Skeletal muscle satellite cell (primary cell): ENCODE data around the gene PIH1D1.

Experiments
- H3K27me3 ChIP-seq: 2 replicates; pipeline ENCODE4 v1.7.0; 2013; ENCODE audit warnings: low read length; ENCODE audit not compliant: control insufficient read depth, insufficient read depth
- H3K36me3 ChIP-seq: 2 replicates; pipeline ENCODE4 v1.7.0; 2013; ENCODE audit warnings: mild to moderate bottlenecking, control low read depth, low read length; ENCODE audit not compliant: insufficient read depth
- H3K4me1 ChIP-seq: 2 replicates; pipeline ENCODE4 v1.7.0; 2013; ENCODE audit warnings: low read length; ENCODE audit not compliant: control insufficient read depth, insufficient read depth
- H3K4me2 ChIP-seq: 2 replicates; pipeline ENCODE4 v1.7.0; 2013; ENCODE audit warnings: mild to moderate bottlenecking, low read length
- H3K4me3 ChIP-seq: 2 replicates; pipeline ENCODE4 v1.7.0; 2013; ENCODE audit warnings: low read length
- H3K9ac ChIP-seq: 2 replicates; pipeline ENCODE4 v1.7.0; 2013; ENCODE audit warnings: mild to moderate bottlenecking, low read depth, low read length, moderate library complexity
- H3K9me3 ChIP-seq: replicated peaks from 2 replicates; pipeline ENCODE4 v1.7.0; 2013; ENCODE audit warnings: mild to moderate bottlenecking, control low read depth, low read length

Gene PIH1D1

GRCh38 chr19:49440439-49441209 is 11.0 kb downstream of the PIH1D1 start:
- no peaks in the 10 kb centered on the region for H3K4me1 ChIP-seq
- no peaks in the 10 kb centered on the region for H3K36me3 ChIP-seq
- H3K4me2 ChIP-seq = peak overlapping the region; percentile 63
- no peak overlapping the region for H3K4me3 ChIP-seq
- H3K27me3 ChIP-seq = peaks cover 64% of the 10 kb centered on the region
- H3K9ac ChIP-seq = no peak overlapping the region
- no peaks in the 10 kb centered on the region for H3K9me3 ChIP-seq

- H3K4me1 ChIP-seq = no peaks in the 10 kb centered on the region
- H3K27me3 ChIP-seq = peaks cover 72% of the 10 kb centered on the region
- no peak overlapping the region for H3K4me3 ChIP-seq
- no peaks in the 10 kb centered on the region for H3K36me3 ChIP-seq
- no peak overlapping the region for H3K9ac ChIP-seq
- H3K4me2 ChIP-seq = no peak overlapping the region
- H3K9me3 ChIP-seq = no peaks in the 10 kb centered on the region
These were observed 11.8 kb downstream of the PIH1D1 start for GRCh38 chr19:49439836-49440235.

- Histone ChIP-seq H3K4me2 (no peak overlapping the region), H3K4me3 (no peak overlapping the region), H3K4me1 (no peaks in the 10 kb centered on the region), H3K27me3 (peaks cover 83% of the 10 kb centered on the region), H3K9me3 (no peaks in the 10 kb centered on the region), H3K9ac (no peak overlapping the region), H3K36me3 (no peaks in the 10 kb centered on the region)
These were observed 13.4 kb downstream of the PIH1D1 start for GRCh38 chr19:49438261-49438660.

GRCh38 chr19:49437231-49437630 is 14.4 kb downstream of the PIH1D1 start:
- no peaks in the 10 kb centered on the region for H3K9me3 ChIP-seq
- H3K4me3 ChIP-seq = no peak overlapping the region
- no peaks in the 10 kb centered on the region for H3K4me1 ChIP-seq
- no peaks in the 10 kb centered on the region for H3K36me3 ChIP-seq
- H3K27me3 ChIP-seq = peaks cover 90% of the 10 kb centered on the region
- no peak overlapping the region for H3K4me2 ChIP-seq
- H3K9ac ChIP-seq = no peak overlapping the region

GRCh38 chr19:49436381-49437017 is 15.1 kb downstream of the PIH1D1 start:
- no peak overlapping the region for H3K4me3 ChIP-seq
- H3K36me3 ChIP-seq = no peaks in the 10 kb centered on the region
- H3K4me2 ChIP-seq = no peak overlapping the region
- no peaks in the 10 kb centered on the region for H3K9me3 ChIP-seq
- peaks cover 89% of the 10 kb centered on the region for H3K27me3 ChIP-seq
- no peaks in the 10 kb centered on the region for H3K4me1 ChIP-seq
- H3K9ac ChIP-seq = no peak overlapping the region

- Histone ChIP-seq H3K4me2 (no peak overlapping the region), H3K9ac (no peak overlapping the region), H3K4me1 (no peaks in the 10 kb centered on the region), H3K4me3 (no peak overlapping the region), H3K27me3 (peaks cover 91% of the 10 kb centered on the region), H3K9me3 (no peaks in the 10 kb centered on the region), H3K36me3 (no peaks in the 10 kb centered on the region)
These were observed 15.9 kb downstream of the PIH1D1 start for GRCh38 chr19:49435670-49436069.

GRCh38 chr19:49434907-49435583 is 16.6 kb downstream of the PIH1D1 start:
- H3K4me2 ChIP-seq = no peak overlapping the region
- H3K9me3 ChIP-seq = no peaks in the 10 kb centered on the region
- H3K27me3 ChIP-seq = peaks cover 91% of the 10 kb centered on the region
- H3K36me3 ChIP-seq = no peaks in the 10 kb centered on the region
- H3K4me1 ChIP-seq = no peaks in the 10 kb centered on the region
- H3K4me3 ChIP-seq = no peak overlapping the region
- no peak overlapping the region for H3K9ac ChIP-seq

- H3K9me3 ChIP-seq = no peaks in the 10 kb centered on the region
- H3K36me3 ChIP-seq = no peaks in the 10 kb centered on the region
- no peak overlapping the region for H3K4me3 ChIP-seq
- peaks cover 91% of the 10 kb centered on the region for H3K27me3 ChIP-seq
- H3K4me1 ChIP-seq = no peaks in the 10 kb centered on the region
- no peak overlapping the region for H3K9ac ChIP-seq
- no peak overlapping the region for H3K4me2 ChIP-seq
These were observed 18.2 kb downstream of the PIH1D1 start for GRCh38 chr19:49433240-49433901.

GRCh38 chr19:49432141-49433073 is 19.2 kb downstream of the PIH1D1 start:
- no peaks in the 10 kb centered on the region for H3K4me1 ChIP-seq
- peaks cover 89% of the 10 kb centered on the region for H3K27me3 ChIP-seq
- no peak overlapping the region for H3K9ac ChIP-seq
- no peaks in the 10 kb centered on the region for H3K9me3 ChIP-seq
- H3K4me3 ChIP-seq = no peak overlapping the region
- no peaks in the 10 kb centered on the region for H3K36me3 ChIP-seq
- H3K4me2 ChIP-seq = no peak overlapping the region

- H3K9ac ChIP-seq = no peak overlapping the region
- no peaks in the 10 kb centered on the region for H3K36me3 ChIP-seq
- peaks cover 90% of the 10 kb centered on the region for H3K27me3 ChIP-seq
- no peak overlapping the region for H3K4me2 ChIP-seq
- no peak overlapping the region for H3K4me3 ChIP-seq
- no peaks in the 10 kb centered on the region for H3K4me1 ChIP-seq
- no peaks in the 10 kb centered on the region for H3K9me3 ChIP-seq
These were observed 20.3 kb downstream of the PIH1D1 start for GRCh38 chr19:49431330-49431749.
